ENCODE results near the gene KBTBD12.

Gene KBTBD12

GRCh38 chr3:127985655-127986225 lies 70.7 kb downstream of the KBTBD12 start:
- DNase-seq (ENCODE audit: low read depth), result no peak

- DNase-seq (ENCODE audit: low read depth), result no peak
Measured at GRCh38 chr3:127986803-127987202, 71.8 kb downstream of the KBTBD12 start.

GRCh38 chr3:127987309-127987995 lies 72.4 kb downstream of the KBTBD12 start:
- DNase-seq (ENCODE audit: low read depth), result no peak

DNA sequence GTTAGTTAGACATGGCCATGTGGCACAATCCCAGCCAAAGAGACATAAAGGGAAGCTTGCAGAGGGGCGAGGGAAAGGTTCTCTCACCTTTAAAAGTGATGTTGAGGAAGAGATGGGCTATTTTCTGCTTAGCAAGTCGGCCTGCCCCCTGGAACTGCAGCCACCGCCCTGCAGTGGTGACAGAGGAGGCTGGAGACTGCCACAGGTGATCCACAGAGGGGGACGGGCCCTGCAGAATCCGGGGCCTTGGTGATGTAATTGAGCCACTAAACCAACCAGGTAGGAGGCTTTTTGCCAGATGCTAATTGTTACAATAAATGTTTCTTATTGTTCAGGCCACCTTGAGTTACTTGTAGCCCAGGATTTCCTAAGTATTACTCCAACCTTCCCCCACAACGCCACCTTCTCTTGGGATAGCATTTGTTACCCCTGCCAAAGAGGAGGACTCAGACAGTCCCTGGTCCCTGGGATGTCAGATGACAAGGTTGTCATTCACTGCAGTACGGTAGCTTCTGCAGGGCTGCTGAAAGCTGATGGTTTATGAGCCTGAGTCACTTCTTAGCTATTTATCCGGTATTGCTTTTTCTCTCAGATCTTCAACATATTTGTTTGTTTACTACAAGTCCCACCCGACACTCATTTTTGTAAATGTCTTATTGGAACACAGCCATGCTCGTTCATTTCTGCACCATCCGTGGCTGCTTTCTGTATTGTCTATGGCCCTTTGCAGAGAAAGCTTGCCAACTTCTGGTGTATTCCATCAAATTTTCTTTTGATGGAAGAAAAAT lies 73.9 kb downstream of the KBTBD12 start:
- DNase-seq (ENCODE audit: low read depth), result no peak

GRCh38 chr3:127990051-127990450 lies 75.0 kb downstream of the KBTBD12 start:
- DNase-seq (ENCODE audit: low read depth), result no peak

DNA sequence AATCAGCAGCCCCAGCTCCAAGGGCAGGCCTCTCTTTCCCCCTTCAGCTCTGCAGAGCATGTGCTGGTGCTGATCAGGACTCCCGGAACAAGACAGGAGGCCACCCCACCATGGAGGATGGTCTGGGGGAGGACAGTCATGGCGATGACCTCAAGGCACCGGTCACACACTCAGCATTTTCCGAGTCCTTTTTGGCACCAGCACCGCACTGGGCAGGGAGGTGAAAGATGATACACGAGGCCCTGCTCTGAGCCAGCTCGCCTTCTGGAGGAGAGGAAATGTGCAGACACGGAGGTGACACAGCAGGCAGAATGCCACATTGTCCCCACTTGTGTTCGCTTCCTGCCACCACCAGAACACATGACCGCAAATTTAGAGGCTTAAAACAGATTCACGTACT lies 75.4 kb downstream of the KBTBD12 start:
- no peak for DNase-seq (ENCODE audit: low read depth)

GRCh38 chr3:127991251-127991650 lies 76.2 kb downstream of the KBTBD12 start:
- DNase-seq (ENCODE audit: low read depth), result no peak

GRCh38 chr3:127991681-127992080 lies 76.6 kb downstream of the KBTBD12 start:
- DNase-seq (ENCODE audit: low read depth), result no peak

GRCh38 chr3:127992127-127992526 lies 77.1 kb downstream of the KBTBD12 start:
- no peak for DNase-seq (ENCODE audit: low read depth)

GRCh38 chr3:127994011-127994410 lies 79.0 kb downstream of the KBTBD12 start:
- DNase-seq (ENCODE audit: low read depth), result no peak

GRCh38 chr3:127997016-127997415 lies 82.0 kb downstream of the KBTBD12 start:
- DNase-seq (ENCODE audit: low read depth), result no peak

GRCh38 chr3:127997961-127998360 lies 82.9 kb downstream of the KBTBD12 start:
- DNase-seq (ENCODE audit: low read depth), result no peak

DNA sequence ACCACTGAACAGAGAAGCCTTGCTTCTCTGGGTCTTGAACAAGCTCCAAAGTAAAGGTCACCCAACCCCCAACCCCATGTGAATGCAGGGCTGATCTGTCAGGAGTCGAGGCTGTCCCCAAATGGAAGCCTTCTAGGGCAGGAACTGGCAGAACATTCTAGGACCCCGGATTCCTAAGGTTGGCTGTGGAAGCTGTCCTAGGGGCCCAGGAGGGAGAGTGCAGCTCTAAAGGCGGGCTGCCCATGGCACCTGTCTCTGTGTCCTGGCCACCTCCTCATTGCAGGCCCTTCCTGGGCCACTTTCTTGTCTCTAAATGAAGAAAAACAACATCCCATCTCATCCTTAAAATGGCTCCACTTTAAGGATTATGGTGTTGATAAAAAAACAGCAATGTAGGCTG lies 83.6 kb downstream of the KBTBD12 start:
- no peak for DNase-seq (ENCODE audit: low read depth)

DNA sequence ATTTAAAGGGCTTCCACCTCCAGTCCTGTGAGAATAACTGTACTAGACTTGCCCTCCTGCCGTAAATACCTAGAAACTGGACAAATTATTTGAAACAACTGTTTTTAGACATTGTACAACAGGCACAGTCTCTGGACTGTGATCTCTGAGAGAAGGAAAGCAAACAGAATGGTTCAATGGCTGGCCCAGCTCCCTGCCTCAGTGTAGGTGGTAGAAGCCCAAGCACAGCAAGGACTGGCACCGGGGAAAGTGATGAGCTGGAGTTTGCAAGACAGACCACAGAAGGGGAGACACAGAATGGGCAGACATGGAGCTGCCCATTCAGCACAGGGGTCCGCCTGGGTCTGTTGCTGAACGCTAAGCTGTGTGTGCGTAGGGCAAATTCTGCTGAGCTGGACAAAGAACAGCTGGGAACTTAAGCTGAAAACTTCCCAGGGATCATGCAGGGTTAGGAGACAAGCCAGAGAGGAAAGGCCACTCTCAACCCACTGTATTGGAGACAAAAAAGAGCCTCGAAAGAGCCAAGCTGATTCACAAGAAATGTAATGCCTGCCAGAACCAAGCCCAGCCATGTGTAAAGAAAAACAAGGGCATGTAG lies 84.6 kb downstream of the KBTBD12 start:
- DNase-seq (ENCODE audit: low read depth), result no peak

DNA sequence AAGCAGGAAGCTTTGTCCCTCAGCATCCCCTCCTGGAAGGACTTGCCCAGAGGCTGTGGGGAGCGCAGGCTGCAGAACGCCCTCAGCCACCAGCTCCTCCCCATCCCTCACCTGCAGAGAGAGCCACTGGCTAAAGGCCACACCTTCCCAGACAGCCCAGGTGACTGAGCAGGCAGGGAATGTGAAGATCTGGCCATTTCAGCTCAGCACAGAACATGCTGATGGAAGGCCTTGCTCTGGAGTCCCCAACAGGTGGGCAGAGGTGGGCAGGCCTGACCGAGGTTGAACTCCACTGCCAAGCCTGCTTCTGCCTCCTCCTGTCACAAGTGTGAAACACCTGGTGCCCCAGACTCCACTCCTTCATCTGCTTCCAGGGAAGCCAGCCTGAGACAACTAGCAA lies 86.5 kb downstream of the KBTBD12 start:
- no peak for DNase-seq (ENCODE audit: low read depth)

- DNase-seq (ENCODE audit: low read depth), result no peak
Measured at GRCh38 chr3:128004661-128005060, 89.6 kb downstream of the KBTBD12 start.

- DNase-seq (ENCODE audit: low read depth), result no peak
Measured at GRCh38 chr3:128006061-128007032, 91.3 kb downstream of the KBTBD12 start.

DNA sequence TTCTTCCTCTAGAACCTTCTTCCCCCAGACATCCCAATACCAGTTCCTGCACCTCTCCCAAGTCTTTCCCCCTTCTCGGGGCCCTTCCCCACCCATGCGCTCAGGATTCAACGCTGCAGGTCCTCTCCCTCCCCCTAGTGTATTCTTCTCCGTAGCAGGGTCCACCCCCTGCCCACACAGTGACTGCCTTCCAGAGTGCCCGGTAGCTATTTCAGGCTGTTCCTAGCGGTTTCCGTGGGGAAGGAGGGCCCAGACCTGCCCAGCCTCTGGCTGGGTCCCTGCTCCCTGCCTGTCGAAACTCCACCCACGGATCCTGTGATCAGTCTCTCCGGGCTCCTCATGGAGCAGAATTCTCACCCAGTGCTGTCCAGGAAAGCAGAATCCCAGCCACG lies 92.0 kb downstream of the KBTBD12 start:
- DNase-seq (ENCODE audit: low read depth), result no peak

GRCh38 chr3:128009952-128010846 lies 95.2 kb downstream of the KBTBD12 start:
- no peak for DNase-seq (ENCODE audit: low read depth)

GRCh38 chr3:128011140-128011539 lies 96.1 kb downstream of the KBTBD12 start:
- DNase-seq (ENCODE audit: low read depth), result no peak

GRCh38 chr3:128012050-128012449 lies 97.0 kb downstream of the KBTBD12 start:
- DNase-seq (ENCODE audit: low read depth), result no peak

Measured in HS-27A (cell line).